ENCODE measurements around the gene CEP104. TPM values are rescaled to one million over a fixed set of nuclear protein-coding genes. Genes with fewer than 3 reads are reported as not detected.

CEP104 gene
- total RNA-seq, 1 experiment from 2014 or later, result 14.8 TPM

GRCh38 chr1:3787349-3787715 lies 69.7 kb downstream of the CEP104 start:
- H3K4me3 ChIP-seq, result no peak overlapping the region
- H3K9me3 ChIP-seq (replicated peaks), result no peaks in the 10 kb centered on the region
- H3K27me3 ChIP-seq (replicated peaks), result no peaks in the 10 kb centered on the region
- DNase-seq (ENCODE audit: low read depth in 1 of 2, low spot score in 2 of 2), result no peak
- peaks cover 67% of the 10 kb centered on the region for H3K36me3 ChIP-seq
- no peaks in the 10 kb centered on the region for H3K4me1 ChIP-seq (replicated peaks)
- no peak overlapping the region for H3K27ac ChIP-seq

GRCh38 chr1:3786468-3787348 lies 70.3 kb downstream of the CEP104 start:
- Histone ChIP-seq H3K4me1 (replicated peaks) (no peaks in the 10 kb centered on the region), H3K9me3 (replicated peaks) (no peaks in the 10 kb centered on the region), H3K36me3 (peaks cover 69% of the 10 kb centered on the region), H3K4me3 (no peak overlapping the region), H3K27me3 (replicated peaks) (no peaks in the 10 kb centered on the region), H3K27ac (no peak overlapping the region)
- no peak for DNase-seq (ENCODE audit: low read depth in 1 of 2, low spot score in 2 of 2)

GRCh38 chr1:3785456-3786157 lies 71.4 kb downstream of the CEP104 start:
- Histone ChIP-seq H3K27me3 (replicated peaks) (no peaks in the 10 kb centered on the region), H3K36me3 (peaks cover 79% of the 10 kb centered on the region), H3K9me3 (replicated peaks) (no peaks in the 10 kb centered on the region), H3K4me1 (replicated peaks) (no peaks in the 10 kb centered on the region), H3K4me3 (no peak overlapping the region), H3K27ac (no peak overlapping the region)
- DNase-seq (ENCODE audit: low read depth in 1 of 2, low spot score in 2 of 2), result no peak

GRCh38 chr1:3785045-3785444 lies 72.0 kb downstream of the CEP104 start:
- H3K9me3 ChIP-seq (replicated peaks), result no peaks in the 10 kb centered on the region
- peaks cover 84% of the 10 kb centered on the region for H3K36me3 ChIP-seq

GRCh38 chr1:3783651-3784474 lies 73.1 kb downstream of the CEP104 start:
- peaks cover 92% of the 10 kb centered on the region for H3K36me3 ChIP-seq
- DNase-seq (ENCODE audit: low read depth in 1 of 2, low spot score in 2 of 2), result no peak
- no peak overlapping the region for H3K4me3 ChIP-seq
- H3K4me1 ChIP-seq (replicated peaks), result no peaks in the 10 kb centered on the region
- no peaks in the 10 kb centered on the region for H3K27me3 ChIP-seq (replicated peaks)
- H3K9me3 ChIP-seq (replicated peaks), result no peaks in the 10 kb centered on the region
- no peak overlapping the region for H3K27ac ChIP-seq

More at GRCh38 chr1:3785045-3785444, 72.0 kb downstream of the CEP104 start:
- H3K27ac ChIP-seq, result no peak overlapping the region
- no peak overlapping the region for H3K4me3 ChIP-seq
- DNase-seq (ENCODE audit: low read depth in 1 of 2, low spot score in 2 of 2), result no peak
- no peaks in the 10 kb centered on the region for H3K27me3 ChIP-seq (replicated peaks)
- H3K4me1 ChIP-seq (replicated peaks), result no peaks in the 10 kb centered on the region

- H3K27me3 ChIP-seq (replicated peaks), result no peaks in the 10 kb centered on the region
- H3K4me1 ChIP-seq (replicated peaks), result peaks cover under 1% of the 10 kb centered on the region
- H3K36me3 ChIP-seq, result peaks cover 71% of the 10 kb centered on the region
- H3K9me3 ChIP-seq (replicated peaks), result no peaks in the 10 kb centered on the region
- DNase-seq (ENCODE audit: low read depth in 1 of 2, low spot score in 2 of 2), result no peak
- no peak overlapping the region for H3K27ac ChIP-seq
- H3K4me3 ChIP-seq, result no peak overlapping the region
Measured at GRCh38 chr1:3780901-3781300, 76.1 kb downstream of the CEP104 start.

- Histone ChIP-seq H3K27me3 (replicated peaks) (no peaks in the 10 kb centered on the region), H3K4me1 (replicated peaks) (peaks cover 7% of the 10 kb centered on the region), H3K4me3 (no peak overlapping the region), H3K27ac (no peak overlapping the region), H3K9me3 (replicated peaks) (no peaks in the 10 kb centered on the region), H3K36me3 (peaks cover 61% of the 10 kb centered on the region)
- no peak for DNase-seq (ENCODE audit: low read depth in 1 of 2, low spot score in 2 of 2)
Measured at GRCh38 chr1:3779912-3780416, 77.0 kb downstream of the CEP104 start.

GRCh38 chr1:3779265-3779911 lies 77.6 kb downstream of the CEP104 start:
- Histone ChIP-seq H3K4me3 (no peak overlapping the region), H3K27ac (no peak overlapping the region), H3K4me1 (replicated peaks) (peaks cover 7% of the 10 kb centered on the region), H3K9me3 (replicated peaks) (no peaks in the 10 kb centered on the region), H3K27me3 (replicated peaks) (no peaks in the 10 kb centered on the region), H3K36me3 (peaks cover 56% of the 10 kb centered on the region)
- no peak for DNase-seq (ENCODE audit: low read depth in 1 of 2, low spot score in 2 of 2)

- peaks cover 7% of the 10 kb centered on the region for H3K4me1 ChIP-seq (replicated peaks)
- H3K27ac ChIP-seq, result no peak overlapping the region
- DNase-seq (ENCODE audit: low read depth in 1 of 2, low spot score in 2 of 2), result no peak
- no peaks in the 10 kb centered on the region for H3K27me3 ChIP-seq (replicated peaks)
- no peaks in the 10 kb centered on the region for H3K9me3 ChIP-seq (replicated peaks)
- peaks cover 49% of the 10 kb centered on the region for H3K36me3 ChIP-seq
- no peak overlapping the region for H3K4me3 ChIP-seq
Measured at GRCh38 chr1:3778590-3779264, 78.3 kb downstream of the CEP104 start.

- peaks cover 7% of the 10 kb centered on the region for H3K4me1 ChIP-seq (replicated peaks)
- H3K27me3 ChIP-seq (replicated peaks), result no peaks in the 10 kb centered on the region
- no peak overlapping the region for H3K27ac ChIP-seq
- H3K9me3 ChIP-seq (replicated peaks), result no peaks in the 10 kb centered on the region
- peaks cover 44% of the 10 kb centered on the region for H3K36me3 ChIP-seq
- DNase-seq (ENCODE audit: low read depth in 1 of 2, low spot score in 2 of 2), result no peak
- no peak overlapping the region for H3K4me3 ChIP-seq
Measured at GRCh38 chr1:3777647-3778589, 79.1 kb downstream of the CEP104 start.

- Histone ChIP-seq H3K4me3 (no peak overlapping the region), H3K9me3 (replicated peaks) (no peaks in the 10 kb centered on the region), H3K27ac (no peak overlapping the region), H3K27me3 (replicated peaks) (peaks cover under 1% of the 10 kb centered on the region), H3K4me1 (replicated peaks) (peaks cover 9% of the 10 kb centered on the region), H3K36me3 (peaks cover 37% of the 10 kb centered on the region)
- DNase-seq (ENCODE audit: low read depth in 1 of 2, low spot score in 2 of 2), result no peak
Measured at GRCh38 chr1:3777078-3777547, 79.9 kb downstream of the CEP104 start.

Measured in SJSA1 (cell line).